Activated T-cell treated with anti-CD3 and anti-CD28 coated beads, Interleukin-2, amount 50 U/mL, for 48 hours (primary cell): ENCODE data around the gene MTRR.

Experiments
- DNase-seq, 2 experiments: peaks; one replicate each; pipeline ENCODE4 v3.0.0-alpha.2; 2020

MTRR gene

DNA sequence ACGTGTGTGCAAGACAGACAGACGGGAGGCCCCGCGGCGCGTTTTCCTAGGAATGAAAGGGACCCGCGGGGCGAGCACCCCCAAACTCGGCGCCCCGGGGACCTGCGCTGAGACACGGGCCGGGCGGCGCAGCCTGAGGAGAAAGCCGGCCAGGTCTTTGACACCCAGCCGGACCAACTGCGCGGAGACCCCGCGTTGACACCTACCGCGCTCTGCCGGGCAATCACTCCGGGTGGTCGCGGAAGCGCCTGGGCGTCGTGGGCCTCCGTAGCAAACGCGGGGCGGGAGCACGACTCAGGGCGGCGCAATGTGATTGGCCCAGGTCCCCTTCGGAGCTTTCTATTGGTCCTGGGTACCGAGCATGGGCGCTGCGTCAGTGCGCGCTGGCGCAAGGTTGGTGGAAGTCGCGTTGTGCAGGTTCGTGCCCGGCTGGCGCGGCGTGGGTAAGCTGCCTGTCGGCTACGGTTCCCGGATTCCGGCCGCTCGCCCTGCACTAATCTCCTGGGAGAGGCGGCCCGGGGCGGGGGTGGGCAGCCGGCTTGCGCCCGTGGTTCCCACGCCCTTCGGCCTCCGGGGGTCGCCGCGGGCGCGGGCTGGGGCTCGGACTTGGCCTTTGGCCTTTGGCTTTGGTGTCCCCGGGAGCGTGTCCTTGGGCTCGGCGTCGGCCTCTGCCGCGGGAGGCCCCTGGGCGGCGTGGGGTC, at the start of gene MTRR, which contains the start of gene FASTKD3:
MTRR (plus strand) TSS at position 376 of the 701 bp plus-strand sequence. CDS start 1,647 bp downstream, outside the sequence.
FASTKD3 (minus strand) TSS at position 259 of the 701 bp plus-strand sequence. CDS start 948 bp downstream, outside the sequence.
- DNase-seq = peak; percentile 89 to 92

- no peak for DNase-seq
Measured at GRCh38 chr5:7822449-7822848, 46.5 kb upstream of the MTRR start.

DNA sequence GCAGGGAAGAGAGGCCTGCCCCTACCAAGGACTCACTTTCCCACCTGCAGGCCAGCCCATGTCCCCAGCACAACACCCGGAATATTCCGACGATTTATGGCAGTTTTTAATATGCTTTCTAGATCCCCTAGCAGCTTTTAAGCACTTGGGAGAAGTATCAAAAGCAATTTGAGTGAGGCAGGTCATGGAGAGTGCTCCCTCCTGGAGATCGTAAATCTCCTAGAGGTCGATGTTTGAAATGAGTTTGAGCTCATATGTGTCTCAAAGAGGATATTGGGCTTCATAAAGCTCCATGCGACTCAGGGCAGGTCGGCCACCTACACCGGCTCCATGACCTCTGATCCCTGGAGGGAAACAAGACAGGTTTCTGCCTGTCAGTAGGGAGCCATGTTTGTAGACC, 45.4 kb upstream of the MTRR start:
- DNase-seq = no peak

DNA sequence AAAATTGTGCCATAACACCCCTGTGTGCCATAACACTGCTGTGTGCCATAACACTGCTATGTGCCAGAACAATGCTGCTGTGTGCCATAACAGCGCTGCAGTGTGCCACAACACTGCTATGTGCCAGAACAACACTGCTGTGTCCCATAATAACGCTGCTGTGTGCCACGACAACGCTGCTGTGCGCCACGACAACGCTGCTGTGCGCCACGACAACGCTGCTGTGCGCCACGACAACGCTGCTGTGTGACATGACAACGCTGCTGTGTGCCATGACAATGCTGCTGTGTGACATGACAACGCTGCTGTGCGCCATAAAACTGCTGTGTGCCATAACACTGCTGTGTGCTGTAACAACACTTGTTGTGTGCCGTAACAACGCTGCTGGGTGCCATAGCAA, 44.0 kb upstream of the MTRR start:
- no peak for DNase-seq

GRCh38 chr5:7825630-7826029, 43.3 kb upstream of the MTRR start:
- no peak for DNase-seq

GRCh38 chr5:7827610-7828009, 41.3 kb upstream of the MTRR start:
- DNase-seq = no peak

DNA sequence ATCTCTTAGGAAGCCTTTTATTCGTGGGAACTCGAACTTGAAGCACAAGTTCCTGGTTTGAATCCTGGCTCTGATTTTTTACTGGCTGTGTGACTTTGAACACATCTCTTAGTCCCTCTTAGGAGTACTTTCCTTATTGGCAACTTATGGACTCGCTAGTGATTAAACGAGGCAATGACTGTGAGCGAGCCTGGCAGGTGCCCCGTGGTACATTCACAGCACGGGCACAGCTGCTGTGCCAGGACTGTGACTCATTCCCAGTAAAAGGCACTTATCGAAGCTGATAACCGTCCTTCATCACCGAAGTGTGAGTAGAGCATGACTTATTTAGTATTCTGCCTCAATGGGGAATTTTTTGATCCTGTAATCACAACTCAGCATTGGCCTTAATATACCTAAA, 40.7 kb upstream of the MTRR start:
- no peak for DNase-seq

GRCh38 chr5:7834982-7835381, 34.0 kb upstream of the MTRR start:
- no peak for DNase-seq

GRCh38 chr5:7837403-7837802, 31.5 kb upstream of the MTRR start:
- no peak for DNase-seq

DNA sequence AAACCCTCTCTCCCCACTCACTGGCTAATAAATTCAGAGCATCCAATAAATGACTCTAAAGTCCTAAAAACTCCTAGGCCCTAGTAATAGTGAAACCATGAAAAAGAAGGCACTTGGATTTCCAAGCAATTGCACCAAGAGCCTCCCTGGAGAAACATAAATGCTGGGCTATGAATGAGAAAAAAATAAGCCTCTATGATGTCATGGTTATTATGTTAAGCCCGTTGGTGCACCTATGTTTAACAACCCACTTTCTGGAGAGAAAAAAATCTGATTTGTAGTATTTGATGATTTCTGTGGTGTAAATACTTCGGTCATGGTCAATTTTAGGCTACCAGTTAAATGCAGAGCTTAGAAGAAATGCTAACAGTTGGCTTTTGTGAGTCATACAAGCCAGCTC, 26.4 kb upstream of the MTRR start:
- no peak for DNase-seq

GRCh38 chr5:7844901-7845300, 24.0 kb upstream of the MTRR start:
- no peak for DNase-seq

- no peak for DNase-seq
Measured at GRCh38 chr5:7845557-7845956, 23.4 kb upstream of the MTRR start.

- no peak for DNase-seq
Measured at GRCh38 chr5:7846327-7846726, 22.6 kb upstream of the MTRR start.

DNA sequence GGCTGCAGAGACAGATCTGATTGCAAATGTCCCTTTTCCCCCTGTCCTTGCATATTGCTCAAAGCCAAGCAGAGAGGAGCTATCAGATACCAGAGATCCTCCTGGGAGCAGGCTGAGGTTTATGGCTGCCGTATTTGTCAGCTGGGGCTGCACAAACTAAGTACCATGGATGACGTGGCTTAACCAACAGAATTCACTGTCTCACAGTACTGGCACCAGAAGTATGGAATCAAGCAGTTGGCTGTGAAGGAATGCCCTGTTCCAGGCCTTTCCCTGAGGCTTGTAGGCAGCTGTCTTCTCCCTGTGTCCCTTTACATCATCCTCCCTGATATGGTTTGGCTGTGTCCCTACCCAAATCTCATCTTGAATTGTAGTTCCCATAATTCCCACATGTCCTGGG, 20.7 kb upstream of the MTRR start:
- DNase-seq = no peak

GRCh38 chr5:7849681-7850394, 19.1 kb upstream of the MTRR start:
- no peak for DNase-seq

GRCh38 chr5:7850395-7851239, 18.3 kb upstream of the MTRR start, which contains the start of gene CFAP90:
CFAP90 (minus strand) TSS chr5:7851133; CDS start chr5:7851021, 112 bp downstream.
- DNase-seq = no peak

DNA sequence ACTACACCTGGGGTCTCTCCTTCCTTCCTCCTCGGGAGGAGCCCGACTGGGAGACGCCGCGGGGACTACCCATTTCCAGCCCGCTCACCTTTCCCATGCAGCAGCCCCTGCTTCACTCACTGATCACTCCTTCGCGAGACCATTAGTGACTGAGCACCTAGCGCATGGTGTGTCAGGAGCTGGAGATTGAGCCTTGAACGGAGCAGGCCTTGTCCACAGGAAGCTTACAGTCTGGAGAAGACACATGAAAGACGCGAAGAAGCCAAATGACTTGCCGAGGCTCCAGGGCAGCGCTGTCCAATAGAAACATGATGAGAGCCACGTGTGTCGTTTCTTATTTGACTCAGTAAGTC, 17.7 kb upstream of the MTRR start:
- no peak for DNase-seq

GRCh38 chr5:7851617-7852289, 17.2 kb upstream of the MTRR start:
- no peak for DNase-seq

DNA sequence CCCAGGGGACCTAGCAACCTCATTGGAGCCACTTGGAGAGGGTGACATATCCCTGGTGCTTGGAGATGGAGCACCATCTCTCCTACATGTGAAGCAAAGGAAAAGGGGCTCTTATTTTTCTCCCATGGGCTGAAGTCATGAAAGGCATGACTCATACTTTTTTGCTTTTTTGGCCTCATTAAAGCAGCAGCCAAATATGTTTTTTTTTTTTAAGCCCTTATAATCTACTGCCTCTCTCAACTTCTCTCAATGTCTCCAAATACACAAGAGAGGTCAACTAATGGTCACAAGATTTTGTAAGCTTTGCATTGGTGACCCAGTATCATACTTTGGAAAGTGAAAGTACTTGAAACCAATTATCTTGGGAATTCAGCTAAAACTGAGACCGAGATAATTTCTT, 16.4 kb upstream of the MTRR start:
- DNase-seq = no peak

DNA sequence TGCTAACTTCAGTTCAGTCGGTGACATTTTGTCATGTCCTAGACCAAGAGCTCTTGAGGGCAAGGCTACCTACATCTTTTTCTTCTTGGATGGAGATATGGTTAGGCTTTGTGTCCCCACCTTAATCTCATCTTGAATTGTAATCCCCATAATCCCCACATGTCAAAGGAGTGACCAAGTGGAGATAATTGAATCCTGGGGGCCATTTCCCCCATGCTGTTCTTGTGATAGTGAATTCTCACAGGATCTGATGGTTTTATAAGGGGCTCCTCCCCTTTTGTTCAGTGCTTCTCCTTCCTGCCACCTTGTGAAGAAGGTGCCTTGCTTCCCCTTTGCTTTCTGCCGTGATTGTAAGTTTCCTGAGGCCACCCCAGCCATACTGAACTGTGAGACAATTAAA, 16.0 kb upstream of the MTRR start:
- no peak for DNase-seq

GRCh38 chr5:7855611-7856010, 13.3 kb upstream of the MTRR start:
- DNase-seq = no peak

DNA sequence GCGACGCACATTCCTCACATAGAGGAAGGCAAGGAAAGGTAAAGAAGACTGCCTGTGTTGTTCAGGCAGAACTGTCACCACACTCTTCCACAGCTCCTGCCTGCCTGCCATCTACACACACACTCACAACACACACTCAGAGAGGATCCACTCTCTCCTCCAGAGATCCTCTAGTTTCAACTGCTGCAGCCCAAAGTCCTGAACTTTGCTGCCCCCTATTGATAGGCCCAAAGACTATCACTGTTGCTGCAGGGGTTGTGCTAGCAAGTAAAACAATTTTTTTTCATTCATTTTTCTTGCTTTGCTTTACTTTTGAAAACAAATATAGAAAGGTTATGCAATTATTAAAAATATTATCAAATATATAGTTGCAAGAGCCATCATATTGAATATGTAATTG, 12.1 kb upstream of the MTRR start:
- DNase-seq = no peak

- no peak for DNase-seq
Measured at GRCh38 chr5:7857361-7857760, 11.6 kb upstream of the MTRR start.
